IPS-NIHi7 (cell line): ENCODE data around the gene ADARB2.

Experiments used
- DNase-seq: peaks from one replicate; pipeline ENCODE4 v3.0.0; 2012; ENCODE audit warnings: mixed read lengths; ENCODE audit errors: extremely low spot score

ADARB2 gene

DNA sequence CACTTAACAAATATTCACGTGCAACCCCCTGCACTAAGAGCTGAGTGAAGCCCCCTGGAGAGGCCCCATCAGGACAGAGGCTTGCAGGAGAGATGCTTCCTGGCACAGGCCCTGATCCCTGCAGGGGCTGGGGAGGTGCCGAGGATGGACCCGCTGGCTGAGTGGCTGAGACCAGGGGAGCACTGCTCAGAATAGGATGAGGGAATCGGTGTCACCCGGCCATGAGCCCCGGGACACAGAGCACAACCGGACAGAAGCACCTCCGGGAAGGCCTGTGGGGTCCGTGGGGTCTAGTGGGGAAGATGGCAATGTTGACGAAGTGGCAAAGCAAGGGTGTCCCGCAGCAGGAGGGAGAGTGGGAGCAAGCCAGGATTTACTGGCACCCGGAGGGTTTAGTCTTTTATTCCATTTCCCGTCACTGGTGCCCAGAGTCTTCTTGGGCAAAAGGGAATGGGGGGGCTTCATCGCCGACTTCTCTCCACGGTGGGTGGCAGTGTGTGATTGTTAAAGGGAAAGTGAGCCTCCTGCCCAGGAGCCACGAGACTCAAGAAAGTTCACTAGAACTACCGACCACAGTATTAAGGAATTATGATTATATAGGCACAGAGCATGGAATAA is 140.7 kb downstream of the ADARB2 start:
- no peak for DNase-seq

DNA sequence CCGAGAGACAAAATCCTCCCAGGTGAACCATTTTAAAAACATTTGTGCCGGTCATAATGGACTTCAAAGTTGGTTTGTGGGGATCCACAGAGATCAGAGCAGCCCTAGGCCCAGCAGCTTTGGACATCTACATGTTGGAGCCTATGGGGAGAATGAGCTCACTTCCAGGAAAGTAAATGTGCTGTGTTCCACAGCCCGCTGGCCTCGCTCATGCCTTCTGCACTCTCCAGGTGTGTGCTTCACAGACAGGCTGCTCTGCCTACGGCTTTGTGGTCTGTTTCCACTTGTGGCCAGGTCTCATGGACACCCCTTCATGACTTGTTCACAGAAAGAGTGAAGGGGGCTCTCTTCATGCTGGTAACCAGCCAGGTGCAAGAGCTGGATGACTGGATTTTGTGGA is 141.6 kb downstream of the ADARB2 start:
- no peak for DNase-seq

- DNase-seq: no peak
Observed at GRCh38 chr10:1595242-1595600, 142.1 kb downstream of the ADARB2 start.

DNA sequence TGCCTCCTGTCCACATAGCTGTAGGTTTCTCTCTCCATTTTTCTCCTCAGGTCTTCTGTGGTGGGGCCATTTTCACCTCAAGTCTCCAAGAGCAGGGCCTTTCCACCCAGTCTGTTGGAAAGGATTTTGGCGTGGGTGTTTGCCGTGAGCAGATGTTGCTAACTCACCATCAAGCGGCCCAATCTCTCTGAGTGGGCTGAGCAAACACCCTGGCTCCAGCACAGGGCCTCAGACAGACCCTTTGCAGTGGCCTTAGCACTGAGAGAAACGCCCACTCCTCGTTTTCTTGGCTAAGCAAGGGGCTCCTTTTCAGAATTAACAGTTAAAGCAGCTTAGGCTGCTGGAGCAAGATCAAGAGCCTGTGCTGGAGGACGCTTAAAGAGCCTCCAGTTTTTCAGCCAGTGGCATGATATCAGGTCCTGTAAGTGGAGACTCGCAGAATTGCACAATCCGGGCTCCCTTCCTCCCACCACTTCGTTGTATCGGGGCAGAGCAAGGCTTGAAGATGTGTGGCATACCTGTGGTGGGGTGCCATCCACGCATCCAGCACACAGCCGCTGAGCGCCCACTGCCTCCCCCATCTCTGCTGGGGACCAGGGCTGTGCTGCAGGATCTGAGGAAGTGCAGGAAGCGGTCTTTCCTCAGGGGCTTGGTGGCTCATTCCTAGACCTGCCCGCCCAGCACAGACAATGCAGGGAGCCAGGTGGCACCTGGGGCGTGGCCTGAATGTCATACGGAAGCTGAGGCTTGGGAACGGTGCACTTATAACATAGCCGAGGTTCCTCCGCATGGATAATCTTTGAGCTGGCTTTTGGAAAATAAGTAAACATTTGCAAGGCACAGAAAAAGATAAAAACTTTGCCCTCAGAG is 142.7 kb downstream of the ADARB2 start:
- no peak for DNase-seq

DNA sequence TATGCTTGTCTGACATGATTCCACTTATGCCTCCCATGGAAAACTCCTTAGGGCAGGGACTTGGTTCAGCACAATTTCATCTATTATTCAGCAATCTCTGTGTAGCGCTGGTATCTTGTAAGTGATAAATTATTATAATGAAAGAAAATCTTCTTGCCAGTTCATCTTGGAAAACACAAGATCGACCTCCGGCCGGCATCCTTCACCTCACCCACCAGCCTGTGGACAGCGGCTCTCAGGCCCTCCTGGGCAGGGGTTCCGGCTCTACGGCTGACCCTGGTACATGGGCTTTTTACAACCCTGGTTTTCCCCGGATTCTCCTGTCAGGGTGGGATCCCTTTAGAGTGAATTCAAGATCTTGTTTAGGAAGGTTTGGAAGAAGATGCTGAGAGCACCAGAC is 145.6 kb downstream of the ADARB2 start:
- no peak for DNase-seq

DNA sequence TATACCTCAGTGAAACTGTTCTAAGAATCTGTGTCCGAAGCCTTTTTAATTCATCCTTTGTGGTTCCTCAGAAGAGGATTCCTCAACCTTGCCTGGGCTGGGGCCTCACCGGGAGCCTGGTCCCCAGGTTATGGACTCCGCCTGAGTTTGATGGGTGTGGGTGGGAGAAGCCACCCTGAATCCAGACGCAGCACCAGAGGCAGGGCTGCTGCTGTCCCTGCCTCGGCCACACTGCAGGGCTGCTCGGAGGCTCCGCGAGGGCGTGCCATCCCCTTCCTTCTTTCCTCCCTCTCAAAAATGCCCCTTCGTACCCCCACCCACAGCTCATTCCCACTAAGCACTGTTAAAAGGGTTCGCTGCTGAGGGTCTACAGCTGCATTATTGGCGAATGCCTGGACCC is 146.3 kb downstream of the ADARB2 start:
- DNase-seq: no peak

DNA sequence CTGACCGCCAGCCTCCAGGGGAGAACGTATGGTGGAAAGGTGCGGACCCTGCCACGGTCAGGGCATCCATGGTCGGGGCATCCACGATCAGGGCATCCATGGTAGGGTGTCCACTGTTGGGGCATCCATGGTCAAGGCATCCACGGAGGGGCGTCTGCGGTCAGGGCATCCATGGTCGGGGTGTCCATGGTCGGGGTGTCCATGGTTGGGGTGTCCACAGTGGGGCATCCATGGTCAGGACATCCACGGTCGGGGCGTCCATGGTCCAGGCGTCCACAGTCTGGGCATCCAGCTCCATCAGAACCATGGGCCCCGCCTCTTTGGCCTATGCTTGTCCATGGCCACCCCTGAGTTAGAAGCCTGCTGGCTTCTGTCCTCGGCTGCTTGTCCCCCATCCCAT is 148.1 kb downstream of the ADARB2 start:
- DNase-seq: no peak

DNA sequence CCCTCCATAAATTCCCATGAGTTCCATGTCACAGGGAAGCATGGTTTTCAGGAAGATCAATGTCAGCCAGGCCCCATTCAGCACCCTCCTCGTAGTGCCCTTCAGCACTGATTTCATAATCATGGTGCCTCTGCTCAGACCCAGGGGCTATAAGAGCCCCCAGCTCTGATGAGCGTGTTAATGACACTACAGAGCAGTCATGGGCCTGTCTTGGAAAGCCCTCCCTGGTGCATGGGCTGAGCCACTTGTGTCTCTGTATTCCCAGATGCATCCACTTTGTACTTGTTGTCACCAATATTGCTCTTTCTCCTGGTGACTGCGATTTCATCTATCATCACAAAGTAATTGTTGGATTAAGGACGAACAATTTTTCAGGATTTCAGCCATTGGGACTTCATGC is 154.6 kb downstream of the ADARB2 start:
- DNase-seq: no peak

DNA sequence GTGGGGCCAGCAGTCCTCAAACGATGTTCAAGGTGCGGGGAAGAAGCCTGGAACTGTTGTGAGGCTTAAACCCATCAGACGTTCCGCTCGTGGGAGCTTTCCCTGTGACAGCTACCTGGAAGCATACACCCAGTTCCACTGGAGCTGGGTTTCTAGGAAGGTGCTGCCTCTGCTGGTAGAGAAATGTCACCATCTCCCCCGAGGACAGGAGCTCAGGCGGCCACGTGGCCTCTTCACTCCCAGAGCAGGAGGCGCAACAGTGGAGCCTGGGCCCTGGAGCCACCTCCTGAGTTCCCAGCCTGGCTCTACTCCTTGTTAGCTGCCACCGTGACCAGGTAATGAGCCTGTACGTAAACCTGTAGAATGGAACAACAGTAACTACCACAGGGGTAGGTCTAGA is 156.1 kb downstream of the ADARB2 start:
- peak; percentile 70 for DNase-seq

DNA sequence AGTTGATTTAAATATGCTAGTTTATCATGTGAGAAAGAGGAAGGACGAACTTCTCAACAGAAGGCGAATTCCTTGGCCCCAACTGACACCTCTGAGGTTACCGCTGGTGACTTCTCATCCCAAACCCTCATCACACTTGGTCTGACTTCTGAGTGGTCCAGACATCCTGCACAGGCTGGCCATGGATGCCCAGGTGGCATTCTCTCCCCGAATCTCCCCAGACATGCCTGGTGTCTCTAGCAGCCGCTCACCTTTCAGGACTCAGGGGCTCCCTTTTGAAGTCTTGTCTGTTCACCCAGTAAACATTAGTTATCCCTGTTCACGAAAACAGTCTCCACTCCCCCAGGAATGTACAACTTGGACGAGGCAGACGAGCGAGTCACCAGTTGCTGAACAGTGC is 157.7 kb downstream of the ADARB2 start:
- no peak for DNase-seq

GRCh38 chr10:1579141-1579491 is 158.2 kb downstream of the ADARB2 start:
- no peak for DNase-seq

GRCh38 chr10:1578392-1579140 is 158.8 kb downstream of the ADARB2 start:
- no peak for DNase-seq

GRCh38 chr10:1577945-1578344 is 159.4 kb downstream of the ADARB2 start:
- no peak for DNase-seq

- no peak for DNase-seq
Observed at GRCh38 chr10:1577373-1577770, 160.0 kb downstream of the ADARB2 start.

GRCh38 chr10:1576467-1577372 is 160.6 kb downstream of the ADARB2 start:
- no peak for DNase-seq

- no peak for DNase-seq
Observed at GRCh38 chr10:1575481-1576244, 161.7 kb downstream of the ADARB2 start.

GRCh38 chr10:1574719-1575118 is 162.6 kb downstream of the ADARB2 start:
- no peak for DNase-seq

DNA sequence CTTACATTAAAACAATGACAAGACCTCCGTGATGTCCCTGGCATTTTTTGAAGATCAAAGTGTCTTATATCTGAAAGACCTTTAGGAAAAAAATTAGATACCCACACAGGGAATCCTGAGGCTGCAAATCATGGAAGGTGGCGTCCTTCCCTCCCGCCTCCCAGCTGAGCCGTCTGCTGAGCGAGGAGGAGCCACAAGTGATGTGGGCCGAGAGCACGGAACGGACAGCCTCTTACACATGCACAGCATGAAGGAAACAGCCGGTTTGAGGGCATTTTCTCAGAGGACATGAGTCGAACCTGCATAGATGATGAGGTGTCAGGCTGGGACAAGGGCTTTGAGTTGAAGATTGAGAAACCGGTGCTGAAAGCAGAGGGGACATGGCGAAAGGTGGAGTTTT is 163.3 kb downstream of the ADARB2 start:
- no peak for DNase-seq

- no peak for DNase-seq
Observed at GRCh38 chr10:1573334-1573969, 163.9 kb downstream of the ADARB2 start.

DNA sequence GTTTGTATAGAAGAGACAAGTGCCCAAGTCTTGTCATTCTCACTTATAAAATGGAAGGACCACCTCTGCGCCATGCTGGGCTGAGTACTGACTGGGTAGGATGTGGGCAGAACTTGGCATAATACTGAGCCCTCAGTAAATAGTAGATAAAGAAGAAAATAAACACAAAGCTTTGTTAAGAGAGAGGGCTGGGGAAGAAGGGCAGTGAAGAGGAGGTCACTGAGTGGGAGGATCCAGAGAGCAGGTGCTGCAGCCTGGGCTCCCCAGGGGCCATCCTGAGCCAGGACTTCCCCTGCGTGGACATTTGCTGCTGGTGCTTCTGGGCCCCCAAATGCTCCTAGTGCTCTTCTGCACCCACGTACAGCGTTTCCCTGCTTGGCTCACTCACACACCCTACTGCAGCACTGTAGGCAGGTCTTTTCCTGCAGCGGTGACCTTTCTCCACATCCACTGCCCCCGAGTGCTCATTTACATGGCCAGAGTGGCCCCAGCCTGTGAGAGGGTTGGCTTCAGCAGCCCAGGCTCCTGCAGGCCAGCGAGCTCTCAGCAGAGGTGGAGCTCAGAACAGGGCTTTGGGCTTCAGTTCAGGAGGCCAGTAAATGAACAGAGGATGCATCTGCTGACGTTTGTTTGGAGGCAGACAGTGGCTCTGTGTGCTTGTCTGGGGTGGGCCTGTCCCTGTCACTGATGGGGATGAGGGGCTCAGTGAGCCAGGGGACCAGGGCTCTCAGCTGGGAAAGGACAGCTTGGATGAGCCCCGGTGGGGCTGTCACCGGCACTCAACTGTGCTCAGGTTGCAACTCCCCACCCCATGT is 164.6 kb downstream of the ADARB2 start:
- no peak for DNase-seq
